Cortex of kidney (tissue), 1 donor: ENCODE results near the gene KAT5.
"Not testable (repeated sequence)": the region's sequence is repeated elsewhere in the genome, so short reads cannot be mapped to it uniquely, and the experiment has no call there.

Experiments
- DNase-seq: peaks from one replicate; lab custom pipeline; 2025; lab: John Stamatoyannopoulos, UW

The KAT5 gene

GRCh38 chr11:65744026-65744698 is 32.1 kb downstream of the KAT5 start:
- DNase-seq = no peak

- no peak for DNase-seq
These were observed 32.6 kb downstream of the KAT5 start for GRCh38 chr11:65744699-65745042.

GRCh38 chr11:65745049-65745448 is 33.0 kb downstream of the KAT5 start:
- DNase-seq = no peak

GRCh38 chr11:65762169-65762568 is 50.1 kb downstream of the KAT5 start:
- not testable (repeated sequence) for DNase-seq

GRCh38 chr11:65762816-65763215 is 50.8 kb downstream of the KAT5 start:
- DNase-seq = not testable (repeated sequence)

GRCh38 chr11:65764434-65764833 is 52.4 kb downstream of the KAT5 start:
- no peak for DNase-seq

GRCh38 chr11:65766535-65766934 is 54.5 kb downstream of the KAT5 start:
- DNase-seq = no peak

GRCh38 chr11:65767406-65767805 is 55.4 kb downstream of the KAT5 start:
- DNase-seq = no peak

GRCh38 chr11:65767806-65768205 is 55.8 kb downstream of the KAT5 start:
- not testable (repeated sequence) for DNase-seq
